HG03097 (cell line): Measurements from ENCODE around the gene PVALB.

ENCODE experiments used
- ATAC-seq: cut with Tn5 transposase; IDR thresholded peaks from one replicate; pipeline ENCODE4 v1.9.1; 2021; ENCODE audit not compliant: unreplicated experiment, low FRiP score

Gene PVALB

GRCh38 chr22:36815558-36816338 is 1.1 kb downstream of the PVALB start:
- no peak for ATAC-seq

- no peak for ATAC-seq
These were observed 2.0 kb downstream of the PVALB start for GRCh38 chr22:36814801-36815200.

GRCh38 chr22:36811094-36811800 is 5.6 kb downstream of the PVALB start:
- no peak for ATAC-seq

- ATAC-seq = no peak
These were observed 7.5 kb downstream of the PVALB start for GRCh38 chr22:36809351-36809750.

GRCh38 chr22:36808721-36809344 is 8.0 kb downstream of the PVALB start:
- no peak for ATAC-seq

GRCh38 chr22:36807627-36808026 is 9.2 kb downstream of the PVALB start:
- no peak for ATAC-seq

GRCh38 chr22:36806835-36807234 is 10.0 kb downstream of the PVALB start:
- no peak for ATAC-seq

- no peak for ATAC-seq
These were observed 13.5 kb downstream of the PVALB start for GRCh38 chr22:36803358-36803757.

- no peak for ATAC-seq
These were observed 18.2 kb downstream of the PVALB start for GRCh38 chr22:36798674-36799066.

GRCh38 chr22:36797911-36798673 is 18.7 kb downstream of the PVALB start:
- ATAC-seq = no peak

GRCh38 chr22:36797374-36797773 is 19.5 kb downstream of the PVALB start:
- no peak for ATAC-seq

GRCh38 chr22:36796552-36797175 is 20.2 kb downstream of the PVALB start:
- no peak for ATAC-seq

GRCh38 chr22:36795633-36796032 is 21.2 kb downstream of the PVALB start:
- no peak for ATAC-seq

- no peak for ATAC-seq
These were observed 26.2 kb downstream of the PVALB start for GRCh38 chr22:36790648-36791047.

- no peak for ATAC-seq
These were observed 29.4 kb downstream of the PVALB start for GRCh38 chr22:36787204-36787988.

GRCh38 chr22:36783743-36784142 is 33.1 kb downstream of the PVALB start:
- no peak for ATAC-seq

- ATAC-seq = peak; percentile 73
These were observed 34.9 kb downstream of the PVALB start for GRCh38 chr22:36781656-36782627.

GRCh38 chr22:36778020-36778419 is 38.8 kb downstream of the PVALB start:
- ATAC-seq = no peak

- no peak for ATAC-seq
These were observed 40.1 kb downstream of the PVALB start for GRCh38 chr22:36776722-36777121.
